ENCODE data around the gene TBL1XR1.

TBL1XR1 gene

GRCh38 chr3:177093966-177094365 is 103.3 kb downstream of the TBL1XR1 start:
- TF ChIP-seq REST (IDR thresholded peaks at IDR 0.05; ENCODE audit: insufficient read depth in 1 of 2, low read depth in 2 of 2, low read length in 2 of 2), result no peak
- TF ChIP-seq POLR2AphosphoS5 (IDR thresholded peaks at IDR 0.05; ENCODE audit: low read depth, low read length), result no peak
- no peak for TF ChIP-seq TAF1 (IDR thresholded peaks at IDR 0.05; ENCODE audit: borderline replicate concordance, insufficient read depth, low read length)
- TF ChIP-seq FOXP2 (optimal IDR thresholded peaks at IDR 0.05; ENCODE audit: borderline replicate concordance, extremely low read depth, extremely low read length, insufficient read depth), result no peak
- TF ChIP-seq SIN3A (IDR thresholded peaks at IDR 0.05; ENCODE audit: borderline replicate concordance, insufficient read depth, low read length), result no peak

- no peak for TF ChIP-seq REST (IDR thresholded peaks at IDR 0.05; ENCODE audit: insufficient read depth in 1 of 2, low read depth in 2 of 2, low read length in 2 of 2)
- no peak for TF ChIP-seq POLR2AphosphoS5 (IDR thresholded peaks at IDR 0.05; ENCODE audit: low read depth, low read length)
- TF ChIP-seq SIN3A (IDR thresholded peaks at IDR 0.05; ENCODE audit: borderline replicate concordance, insufficient read depth, low read length), result no peak
- TF ChIP-seq FOXP2 (optimal IDR thresholded peaks at IDR 0.05; ENCODE audit: borderline replicate concordance, extremely low read depth, extremely low read length, insufficient read depth), result no peak
- TF ChIP-seq TAF1 (IDR thresholded peaks at IDR 0.05; ENCODE audit: borderline replicate concordance, insufficient read depth, low read length), result no peak
These were observed 107.4 kb downstream of the TBL1XR1 start for GRCh38 chr3:177089901-177090300.

- TF ChIP-seq FOXP2 (optimal IDR thresholded peaks at IDR 0.05; ENCODE audit: borderline replicate concordance, extremely low read depth, extremely low read length, insufficient read depth) (no peak), SIN3A (IDR thresholded peaks at IDR 0.05; ENCODE audit: borderline replicate concordance, insufficient read depth, low read length) (no peak), TAF1 (IDR thresholded peaks at IDR 0.05; ENCODE audit: borderline replicate concordance, insufficient read depth, low read length) (no peak), POLR2AphosphoS5 (IDR thresholded peaks at IDR 0.05; ENCODE audit: low read depth, low read length) (no peak), REST (IDR thresholded peaks at IDR 0.05; ENCODE audit: insufficient read depth in 1 of 2, low read depth in 2 of 2, low read length in 2 of 2) (no peak)
These were observed 108.2 kb downstream of the TBL1XR1 start for GRCh38 chr3:177089110-177089509.

- no peak for TF ChIP-seq REST (IDR thresholded peaks at IDR 0.05; ENCODE audit: insufficient read depth in 1 of 2, low read depth in 2 of 2, low read length in 2 of 2)
- TF ChIP-seq POLR2AphosphoS5 (IDR thresholded peaks at IDR 0.05; ENCODE audit: low read depth, low read length), result no peak
- TF ChIP-seq TAF1 (IDR thresholded peaks at IDR 0.05; ENCODE audit: borderline replicate concordance, insufficient read depth, low read length), result no peak
- no peak for TF ChIP-seq SIN3A (IDR thresholded peaks at IDR 0.05; ENCODE audit: borderline replicate concordance, insufficient read depth, low read length)
- TF ChIP-seq FOXP2 (optimal IDR thresholded peaks at IDR 0.05; ENCODE audit: borderline replicate concordance, extremely low read depth, extremely low read length, insufficient read depth), result no peak
These were observed 111.5 kb downstream of the TBL1XR1 start for GRCh38 chr3:177085794-177086193.

- TF ChIP-seq POLR2AphosphoS5 (IDR thresholded peaks at IDR 0.05; ENCODE audit: low read depth, low read length) (no peak), SIN3A (IDR thresholded peaks at IDR 0.05; ENCODE audit: borderline replicate concordance, insufficient read depth, low read length) (no peak), TAF1 (IDR thresholded peaks at IDR 0.05; ENCODE audit: borderline replicate concordance, insufficient read depth, low read length) (no peak), FOXP2 (optimal IDR thresholded peaks at IDR 0.05; ENCODE audit: borderline replicate concordance, extremely low read depth, extremely low read length, insufficient read depth) (no peak), REST (IDR thresholded peaks at IDR 0.05; ENCODE audit: insufficient read depth in 1 of 2, low read depth in 2 of 2, low read length in 2 of 2) (no peak)
These were observed 112.7 kb downstream of the TBL1XR1 start for GRCh38 chr3:177084616-177085015.

All from PFSK-1 (cell line).